ENCODE data around the gene KRTAP4-8.
"Not testable (repeated sequence)": the region's sequence is repeated elsewhere in the genome, so short reads cannot be mapped to it uniquely, and the experiment has no call there.

The KRTAP4-8 gene

DNA sequence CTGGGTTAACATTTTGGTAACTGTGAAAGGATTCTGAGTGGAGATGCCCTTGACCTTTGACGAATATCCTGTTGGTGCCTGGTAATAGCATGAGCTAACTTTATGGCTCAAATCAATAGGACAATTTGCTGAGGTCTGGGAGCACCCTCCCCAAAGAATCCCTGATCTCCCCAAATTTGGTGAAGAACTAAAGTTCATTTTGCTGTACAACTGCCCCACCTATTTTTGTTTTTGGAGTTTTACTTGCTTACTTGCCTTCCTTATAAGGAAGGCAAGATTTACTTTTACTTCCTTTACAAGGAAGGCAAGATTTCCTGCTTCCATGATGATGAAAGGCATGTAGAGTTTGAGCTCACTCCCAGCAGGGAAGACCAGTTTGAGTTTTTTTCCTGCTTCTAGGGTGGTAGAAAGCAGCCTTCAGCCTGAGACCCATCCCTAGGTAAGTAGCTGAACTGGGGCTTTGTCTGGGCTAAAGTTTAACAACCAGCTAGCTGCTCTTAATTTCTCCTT lies 10.1 kb upstream of the KRTAP4-8 start:
- no peak for DNase-seq

DNA sequence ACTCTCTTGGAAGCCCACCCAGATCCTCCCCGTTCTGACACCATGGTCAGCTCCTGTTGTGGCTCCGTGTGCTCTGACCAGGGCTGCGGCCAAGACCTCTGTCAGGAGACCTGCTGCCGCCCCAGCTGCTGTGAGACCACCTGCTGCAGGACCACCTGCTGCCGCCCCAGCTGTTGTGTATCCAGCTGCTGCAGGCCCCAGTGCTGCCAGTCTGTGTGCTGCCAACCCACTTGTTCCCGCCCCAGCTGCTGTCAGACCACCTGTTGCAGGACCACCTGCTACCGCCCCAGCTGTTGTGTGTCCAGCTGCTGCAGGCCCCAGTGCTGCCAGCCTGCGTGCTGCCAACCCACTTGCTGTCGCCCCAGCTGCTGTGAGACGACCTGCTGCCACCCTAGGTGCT lies 7.4 kb upstream of the KRTAP4-8 start, which contains the start of gene KRTAP4-9:
Gene KRTAP4-9 (plus strand): TSS at position 43 of the 400 bp plus-strand sequence. CDS start 0 bp downstream, at position 43.
- not testable (repeated sequence) for DNase-seq

DNA sequence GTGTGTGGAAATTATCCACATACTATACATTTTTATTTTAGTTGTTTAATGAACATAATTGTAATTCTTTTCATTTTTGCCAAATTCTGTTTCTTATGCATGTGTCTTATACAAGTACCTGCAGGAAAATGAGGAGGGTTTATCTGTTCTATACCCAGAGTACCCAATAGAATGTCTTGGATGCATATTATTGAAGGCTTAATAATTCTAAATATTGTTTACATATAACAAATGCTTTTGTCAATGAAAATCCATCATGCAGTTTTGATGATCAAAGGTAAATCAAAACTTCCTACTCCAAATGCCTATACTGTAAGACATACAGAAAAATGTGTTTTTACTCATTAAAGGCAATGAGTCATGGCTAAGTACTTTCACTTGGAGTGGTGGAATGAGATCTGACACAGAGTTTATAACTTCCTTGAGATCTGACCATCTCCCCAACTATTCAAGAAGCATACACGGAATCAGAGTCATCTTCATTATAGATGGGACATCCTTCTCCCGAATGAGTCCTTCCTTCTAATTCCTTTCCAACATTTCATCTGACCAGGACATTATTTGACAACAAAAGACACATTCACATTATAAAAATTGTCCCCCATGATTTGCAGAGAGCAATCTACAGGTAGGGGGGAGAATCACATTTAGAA lies 6.6 kb upstream of the KRTAP4-8 start:
- DNase-seq: not testable (repeated sequence)

DNA sequence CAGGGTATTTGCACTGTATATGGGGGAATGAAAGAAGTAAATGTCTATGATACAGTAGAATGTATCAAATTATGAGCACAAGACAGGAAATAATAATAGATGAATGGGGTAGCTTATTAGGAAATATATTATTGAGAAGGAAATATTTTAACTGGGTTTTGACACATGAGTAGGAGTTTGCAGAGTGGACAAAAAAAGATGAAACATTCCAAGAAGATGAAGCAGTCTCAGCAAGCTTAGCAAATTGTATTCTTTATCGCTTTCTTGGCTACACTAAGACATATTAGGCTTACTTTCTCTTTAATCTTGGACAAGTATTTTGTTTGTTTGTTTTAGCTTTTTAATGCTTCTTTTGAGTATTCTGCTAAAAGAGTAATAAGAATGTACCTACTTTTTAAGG lies 6.0 kb upstream of the KRTAP4-8 start:
- DNase-seq: no peak

DNA sequence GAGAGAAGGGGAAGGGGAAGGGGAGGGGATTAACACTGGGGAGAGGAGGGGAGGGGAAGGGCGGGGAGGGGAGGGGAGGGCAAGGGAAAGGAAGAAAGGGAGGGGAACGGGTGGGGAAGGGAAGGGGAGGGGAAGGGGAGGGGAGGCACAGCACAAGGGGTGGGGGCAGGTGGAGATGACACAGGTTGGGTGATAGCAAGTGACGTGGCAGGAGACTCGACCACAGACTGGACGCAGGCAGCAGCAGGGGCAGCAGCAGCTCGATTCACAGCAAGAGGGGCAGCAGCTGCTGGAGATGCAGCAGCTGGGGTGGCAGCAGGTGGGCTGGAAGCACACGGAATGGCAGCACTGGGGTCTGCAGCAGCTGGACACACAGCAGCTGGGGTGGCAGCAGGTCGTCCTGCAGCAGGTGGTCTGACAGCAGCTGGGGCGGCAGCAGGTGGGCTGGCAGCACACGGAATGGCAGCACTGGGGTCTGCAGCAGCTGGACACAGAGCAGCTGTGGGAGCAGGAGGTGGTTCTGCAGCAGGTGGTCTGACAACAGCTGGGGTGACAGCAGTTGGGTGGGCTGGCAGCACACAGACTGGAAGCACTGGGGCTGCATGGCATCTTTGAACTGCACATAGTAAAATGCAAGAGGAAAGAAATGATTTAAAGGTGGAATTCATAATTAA lies 3.8 kb upstream of the KRTAP4-8 start, which contains the start of gene KRTAP4-16:
Gene KRTAP4-16 (minus strand): TSS at position 624 of the 674 bp plus-strand sequence. CDS start 0 bp downstream, at position 624.
- DNase-seq: no peak

DNA sequence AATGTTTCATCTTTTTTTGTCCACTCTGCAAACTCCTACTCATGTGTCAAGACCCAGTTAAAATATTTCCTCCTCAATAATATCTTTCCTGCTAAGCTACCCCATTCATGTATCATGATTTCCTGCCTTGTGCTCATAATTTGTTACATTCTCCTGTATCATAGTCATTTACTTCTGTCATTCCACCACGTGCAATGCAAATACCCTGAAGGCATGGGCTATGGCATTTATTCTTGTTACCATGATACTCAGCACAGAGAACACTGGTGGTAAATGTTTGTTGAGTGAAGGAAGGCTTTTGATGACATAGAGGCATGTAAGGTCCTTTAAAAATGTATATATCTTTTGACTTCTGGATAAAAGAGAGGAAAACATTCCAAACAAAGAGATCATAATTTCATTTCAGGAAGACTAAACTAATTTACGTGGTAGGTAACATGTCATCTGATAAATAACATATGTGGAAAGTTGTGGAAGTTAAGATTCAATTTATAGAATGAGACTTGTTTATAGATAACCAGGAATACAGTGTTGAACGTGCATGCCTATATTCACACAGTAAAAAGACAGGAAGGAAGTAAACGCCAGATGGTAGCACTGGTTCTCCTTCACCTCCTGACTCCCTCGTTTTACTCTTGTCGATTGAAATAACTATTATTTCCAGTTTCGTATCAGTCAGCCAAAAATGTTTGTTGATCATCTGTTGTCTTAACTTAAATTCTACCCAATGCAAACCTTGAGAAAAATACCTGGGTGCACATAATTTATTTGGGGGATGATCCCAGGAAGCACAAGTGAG lies 1.9 kb upstream of the KRTAP4-8 start:
- DNase-seq: not testable (repeated sequence)

DNA sequence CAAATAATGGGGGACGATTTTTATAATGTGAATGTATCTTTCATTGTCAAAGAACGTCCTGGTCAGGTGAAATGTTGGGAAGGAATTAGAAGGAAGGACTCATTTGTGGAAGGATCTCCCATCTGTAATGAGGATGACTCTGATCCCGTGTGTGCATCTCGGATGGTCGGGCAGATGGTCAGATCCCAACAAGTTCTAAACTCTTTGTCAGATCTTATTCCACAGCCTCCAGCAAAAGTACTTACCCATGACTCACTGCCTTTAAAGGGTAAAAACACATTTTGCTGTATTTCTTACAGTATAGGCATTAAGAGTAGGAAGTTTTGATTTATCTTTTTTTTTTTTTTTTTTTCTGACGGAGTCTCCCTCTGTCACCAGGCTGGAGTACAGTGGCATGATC lies 539 bp upstream of the KRTAP4-8 start:
- no peak for DNase-seq

DNA sequence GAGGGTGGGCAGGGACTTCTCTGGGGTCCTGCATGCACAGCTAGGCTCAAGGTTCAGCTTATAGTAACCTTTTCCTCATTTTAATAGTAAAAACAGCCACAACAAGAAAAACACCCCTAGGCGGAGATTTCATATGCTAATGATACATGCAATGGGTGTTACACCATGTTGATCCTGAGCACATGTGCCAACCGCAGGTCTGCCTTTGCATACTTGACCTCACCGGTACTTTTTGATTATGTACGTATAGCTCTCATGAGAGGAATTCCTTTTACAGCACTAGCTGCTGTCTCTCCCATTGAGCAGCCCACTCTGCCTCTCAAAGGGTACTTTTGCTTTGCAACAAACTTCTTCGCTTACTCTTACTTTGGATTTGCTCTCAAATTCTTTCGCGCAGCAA lies 1.9 kb downstream of the KRTAP4-8 start:
- no peak for DNase-seq

DNA sequence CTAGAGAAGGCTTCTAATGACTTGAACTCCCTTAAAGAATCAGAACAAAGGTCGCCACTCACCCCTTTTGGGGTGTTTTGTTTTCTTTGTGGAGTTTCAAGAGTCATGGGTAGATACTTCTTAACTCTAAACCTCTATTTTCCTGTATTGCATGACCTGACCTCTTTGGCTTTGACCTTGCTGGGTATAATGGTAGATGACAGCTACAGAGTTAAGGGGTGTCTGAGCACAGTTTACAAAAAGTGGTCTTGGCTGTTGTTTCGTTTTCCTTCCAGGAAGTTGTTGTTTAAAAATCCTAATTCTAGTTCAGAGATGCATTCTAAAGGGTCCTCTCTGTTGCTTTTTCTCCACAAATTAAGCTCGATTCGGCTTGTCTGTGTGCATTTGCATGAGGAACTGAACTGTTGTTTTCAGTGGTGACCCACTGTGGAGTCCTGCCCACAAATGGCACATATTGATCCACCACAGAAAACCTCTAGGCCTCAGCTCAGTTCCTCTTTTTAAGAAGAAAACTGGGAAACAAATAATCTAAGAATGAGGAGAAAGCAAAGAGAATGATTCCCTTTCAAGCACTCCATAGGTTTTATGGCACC lies 9.1 kb downstream of the KRTAP4-8 start:
- not testable (repeated sequence) for DNase-seq

DNA sequence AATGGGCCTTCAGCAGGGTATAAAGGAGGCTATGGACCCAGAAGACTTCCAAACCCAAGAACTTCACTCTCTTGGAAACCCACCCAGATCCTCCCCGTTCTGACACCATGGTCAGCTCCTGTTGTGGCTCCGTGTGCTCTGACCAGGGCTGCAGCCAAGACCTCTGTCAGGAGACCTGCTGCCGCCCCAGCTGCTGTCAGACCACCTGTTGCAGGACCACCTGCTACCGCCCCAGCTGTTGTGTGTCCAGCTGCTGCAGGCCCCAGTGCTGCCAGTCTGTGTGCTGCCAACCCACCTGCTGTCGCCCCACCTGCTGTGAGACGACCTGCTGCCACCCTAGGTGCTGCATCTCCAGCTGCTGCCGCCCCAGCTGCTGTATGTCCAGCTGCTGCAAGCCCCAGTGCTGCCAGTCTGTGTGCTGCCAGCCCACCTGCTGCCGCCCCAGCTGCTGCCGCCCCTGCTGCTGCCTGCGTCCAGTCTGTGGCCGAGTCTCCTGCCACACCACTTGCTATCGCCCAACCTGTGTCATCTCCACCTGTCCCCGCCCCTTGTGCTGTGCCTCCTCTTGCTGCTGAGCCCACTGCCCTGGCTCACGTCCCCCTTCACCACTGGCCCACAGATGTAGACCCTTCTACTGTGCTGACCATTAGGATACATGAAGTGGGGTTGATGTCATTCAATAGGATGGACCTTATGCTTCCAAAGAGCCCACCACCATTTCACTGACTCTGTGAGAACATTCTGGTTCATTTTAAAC lies 13.7 kb downstream of the KRTAP4-8 start, which contains the start of gene KRTAP4-7:
Gene KRTAP4-7 (plus strand): TSS at position 51 of the 757 bp plus-strand sequence. CDS start 57 bp downstream, at position 108.
- DNase-seq: not testable (repeated sequence)

DNA sequence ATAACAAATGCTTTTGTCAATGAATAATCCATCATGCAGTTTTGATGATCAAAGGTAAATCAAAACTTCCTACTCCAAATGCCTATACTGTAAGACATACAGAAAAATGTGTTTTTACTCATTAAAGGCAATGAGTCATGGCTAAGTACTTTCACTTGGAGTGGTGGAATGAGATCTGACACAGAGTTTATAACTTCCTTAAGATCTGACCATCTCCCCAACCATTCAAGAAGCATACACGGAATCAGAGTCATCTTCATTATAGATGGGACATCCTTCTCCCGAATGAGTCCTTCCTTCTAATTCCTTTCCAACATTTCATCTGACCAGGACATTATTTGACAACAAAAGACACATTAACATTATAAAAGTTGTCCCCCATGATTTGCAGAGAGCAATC lies 14.5 kb downstream of the KRTAP4-8 start:
- not testable (repeated sequence) for DNase-seq

DNA sequence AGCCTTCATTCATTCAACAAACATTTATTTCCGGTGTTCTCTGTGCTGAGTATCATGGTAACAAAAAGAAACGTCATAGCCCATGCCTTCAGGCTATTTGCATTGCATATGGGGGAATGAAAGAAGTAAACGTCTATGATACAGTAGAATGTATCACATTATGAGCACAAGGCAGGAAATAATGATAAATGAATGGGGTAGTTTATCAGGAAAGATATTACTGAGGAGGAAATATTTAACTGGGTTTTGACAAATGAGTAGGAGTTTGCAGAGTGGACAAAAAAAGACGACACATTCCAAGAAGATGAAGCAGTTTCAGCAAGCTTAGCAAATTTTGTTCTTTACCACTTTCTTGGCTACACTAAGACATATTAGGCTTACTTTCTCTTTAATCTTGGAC lies 15.3 kb downstream of the KRTAP4-8 start:
- no peak for DNase-seq

DNA sequence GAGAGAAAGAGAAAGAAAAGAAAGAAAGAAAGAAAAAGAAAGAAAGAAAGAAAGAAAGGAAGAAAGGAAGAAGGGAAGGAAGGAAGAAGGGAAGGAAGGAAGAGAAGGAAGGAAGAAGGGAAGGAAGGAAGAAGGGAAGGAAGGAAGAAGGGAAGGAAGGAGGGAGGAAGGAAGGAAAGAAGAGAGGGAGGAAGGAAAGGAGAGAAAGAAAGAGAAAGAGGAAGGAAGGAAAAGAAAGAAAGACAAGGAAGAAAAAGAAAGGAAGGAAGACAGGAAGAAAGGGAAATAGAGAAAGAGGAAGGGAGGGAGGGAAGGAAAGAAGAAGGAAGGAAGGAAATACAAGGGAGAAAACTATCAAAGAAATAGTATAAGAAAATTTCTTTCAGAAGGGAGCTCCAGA lies 21.2 kb downstream of the KRTAP4-8 start:
- DNase-seq: no peak

DNA sequence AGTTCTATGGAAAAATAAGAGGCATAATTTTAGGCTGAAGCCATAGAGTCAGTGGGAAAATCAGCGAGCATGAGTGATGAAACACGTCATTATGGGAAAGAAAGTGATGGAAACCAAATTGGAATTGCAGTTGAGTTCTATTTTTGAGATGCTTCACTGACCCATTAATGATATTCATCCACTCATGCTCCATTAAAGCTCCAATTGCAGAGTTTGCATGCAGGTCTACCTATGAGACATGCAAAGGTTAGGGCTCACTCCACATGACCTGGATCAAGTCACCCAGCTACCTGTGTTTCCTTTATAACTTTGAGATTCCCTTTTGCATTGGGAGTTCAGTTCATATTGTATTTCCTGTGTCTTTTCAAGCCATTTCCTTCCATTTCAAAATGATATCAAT lies 24.3 kb downstream of the KRTAP4-8 start:
- DNase-seq: no peak

DNA sequence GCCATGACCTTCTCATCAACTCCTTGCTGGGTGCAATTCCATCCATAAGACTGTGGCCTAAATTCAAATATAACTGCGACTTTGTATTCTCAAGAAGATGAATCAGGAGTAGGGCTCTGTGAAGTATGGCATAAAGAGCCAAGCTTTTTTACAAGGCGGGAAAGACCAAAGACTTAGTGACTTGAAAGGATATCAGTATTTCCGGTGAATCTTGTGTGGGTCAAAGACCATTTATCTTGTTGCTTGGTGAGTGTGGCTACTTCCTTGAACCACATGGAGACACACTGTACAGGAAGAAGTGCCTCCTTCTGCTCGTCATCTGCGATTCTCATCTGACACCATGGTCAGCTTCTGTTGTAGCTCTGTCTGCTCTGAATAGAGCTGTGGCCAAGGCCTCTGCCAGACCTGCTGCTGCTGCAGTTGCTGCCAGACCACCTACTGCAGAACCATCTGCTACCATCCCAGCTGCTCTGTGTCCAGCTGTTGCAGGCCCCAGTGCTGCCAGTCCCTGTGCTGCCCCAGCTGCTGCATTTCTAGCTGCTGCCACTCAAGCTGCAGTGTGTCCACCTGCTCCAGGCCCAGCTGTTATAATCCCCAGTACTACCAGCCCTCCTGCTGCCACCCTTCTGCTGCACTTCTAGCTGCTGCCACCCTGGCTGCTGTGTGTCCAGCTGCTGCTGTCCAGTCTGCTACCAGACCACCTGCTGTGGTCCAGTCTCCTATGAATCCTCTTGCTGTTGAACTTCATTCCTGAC lies 26.2 kb downstream of the KRTAP4-8 start:
- DNase-seq: no peak

DNA sequence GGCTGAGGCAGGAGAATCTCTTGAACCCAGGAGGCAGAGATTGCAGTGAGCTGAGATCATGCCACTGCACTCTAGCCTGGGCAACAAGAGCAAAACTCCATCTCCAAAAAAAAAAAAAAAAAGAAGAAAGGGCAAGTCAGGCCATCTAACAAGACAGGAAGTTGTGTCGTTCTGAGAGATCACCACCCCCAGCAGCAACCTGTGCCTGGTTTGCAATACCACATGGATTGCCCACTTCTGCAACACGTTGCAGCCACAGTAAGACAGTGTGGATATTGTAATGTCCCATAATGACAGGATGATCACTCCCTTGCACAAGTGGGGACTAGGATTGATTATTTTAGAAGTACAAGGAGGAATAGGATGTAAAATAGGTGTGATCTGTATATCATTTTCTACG lies 28.9 kb downstream of the KRTAP4-8 start:
- no peak for DNase-seq

DNA sequence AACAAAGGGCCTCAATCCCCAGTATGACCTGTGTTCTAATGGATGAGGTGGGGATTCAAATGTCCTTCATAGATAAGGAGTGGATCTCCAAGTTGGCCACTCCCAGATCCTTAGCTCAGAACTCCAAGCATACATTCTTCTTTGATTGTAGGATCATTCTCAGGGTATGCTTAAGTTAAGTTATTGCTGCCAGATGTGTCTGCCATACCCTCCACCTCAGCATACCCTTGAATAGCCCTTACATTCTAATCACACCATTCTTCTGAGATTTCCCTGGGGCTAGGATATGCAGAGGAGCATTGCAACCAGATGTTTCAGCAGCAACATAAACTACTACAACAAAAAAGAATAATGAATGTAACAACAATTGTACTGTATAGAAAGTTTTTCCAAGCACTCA lies 30.7 kb downstream of the KRTAP4-8 start:
- no peak for DNase-seq

DNA sequence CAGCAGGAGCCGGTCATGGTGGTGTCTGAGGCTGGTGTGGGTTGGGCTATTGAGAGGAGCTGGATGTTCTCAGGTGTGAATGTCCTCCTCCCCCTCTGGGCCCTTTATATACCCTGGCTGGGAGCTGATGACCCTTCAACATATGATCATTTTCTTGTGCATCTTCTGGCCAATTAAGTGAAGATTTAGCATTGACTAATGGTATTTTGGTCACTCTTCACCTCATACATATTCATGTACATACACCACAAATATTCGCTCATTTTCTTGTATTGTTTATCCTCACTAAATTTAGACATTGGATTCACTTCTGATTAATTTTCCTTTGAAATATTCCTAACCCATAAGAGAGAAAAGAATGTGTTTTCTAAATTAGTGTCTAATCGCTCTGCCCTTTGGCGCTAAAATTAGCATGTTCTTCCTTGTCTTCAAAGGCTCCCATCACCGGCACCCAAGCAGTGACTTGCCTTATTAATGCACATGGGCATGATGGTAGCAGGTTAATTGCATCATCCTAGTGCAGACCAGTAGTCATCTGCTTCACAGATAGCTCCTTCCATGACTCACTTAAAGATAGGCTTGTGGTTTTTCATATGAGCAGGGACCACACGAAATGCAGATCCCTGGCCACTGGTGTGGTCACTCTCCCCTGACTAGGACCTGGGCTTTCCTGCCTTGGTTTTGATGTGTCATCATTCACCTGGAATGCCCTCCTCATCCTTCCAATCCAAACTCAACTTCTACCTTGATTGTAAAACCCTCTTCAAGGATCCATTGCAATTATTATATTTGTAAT lies 31.9 kb downstream of the KRTAP4-8 start, which contains the start of gene KRTAP2-4:
Gene KRTAP2-4 (minus strand): TSS at position 51 of the 796 bp plus-strand sequence. CDS start 34 bp downstream, at position 17.
- no peak for DNase-seq

DNA sequence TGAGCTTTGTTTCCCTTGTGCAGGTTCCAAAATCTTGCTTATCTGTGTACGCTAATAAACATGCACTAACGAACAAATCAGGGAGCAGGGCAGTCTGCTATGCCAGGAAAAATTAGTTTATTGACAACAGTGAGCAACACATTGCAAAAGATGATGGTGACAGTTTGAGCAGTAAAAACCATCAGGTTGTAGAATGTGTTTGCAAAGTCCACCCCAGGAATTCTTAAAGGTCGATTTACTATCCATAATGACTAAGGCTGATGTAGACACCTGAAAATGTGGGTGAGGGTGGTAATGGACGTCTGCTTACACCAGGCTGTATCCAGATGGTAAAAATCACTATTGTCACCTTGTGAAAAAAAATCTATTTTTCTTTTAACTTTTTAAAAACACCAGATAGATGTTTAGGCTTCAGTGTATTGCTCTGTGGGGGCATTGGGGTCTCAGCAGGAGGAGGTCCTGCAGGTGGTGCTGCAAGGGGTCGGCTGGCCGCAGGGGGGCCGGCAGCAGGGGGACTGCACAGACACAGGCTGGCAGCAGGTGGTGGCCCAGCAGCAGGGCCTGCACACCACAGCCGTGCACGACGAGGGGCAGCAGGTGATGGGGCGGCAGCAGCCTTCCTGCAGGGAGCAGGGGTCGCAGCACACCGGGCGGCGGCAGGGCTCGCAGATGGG lies 32.8 kb downstream of the KRTAP4-8 start:
- DNase-seq: not testable (repeated sequence)

DNA sequence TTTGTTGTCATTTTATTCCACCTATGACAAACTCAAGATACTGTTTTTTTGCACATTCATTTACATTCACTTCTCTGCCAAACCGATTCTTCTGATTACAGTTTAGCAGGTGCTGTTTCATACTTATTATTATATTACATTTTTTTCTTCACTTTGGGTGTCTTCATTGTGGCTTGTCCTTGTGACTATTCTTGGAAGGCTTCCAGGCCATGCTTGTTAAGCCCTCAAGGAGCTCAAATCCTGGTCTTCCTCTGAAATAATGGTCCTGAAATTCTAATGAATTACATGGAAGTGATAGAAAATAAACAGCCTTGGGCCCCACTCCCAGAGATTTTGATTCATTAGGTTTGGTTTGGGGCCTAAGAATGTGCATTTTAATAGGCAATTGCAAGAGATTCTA lies 33.6 kb downstream of the KRTAP4-8 start:
- no peak for DNase-seq

All from activated T-cell treated with anti-CD3 and anti-CD28 coated beads, Interleukin-2, amount 50 U/mL, for 48 hours (primary cell).